GM21825 (cell line): ENCODE data around the gene PKHD1.

Experiments used
- ATAC-seq: cut with Tn5 transposase; IDR thresholded peaks from one replicate; pipeline ENCODE4 v1.9.1; 2021; ENCODE audit warnings: mild to moderate bottlenecking, moderate library complexity; ENCODE audit not compliant: unreplicated experiment

The PKHD1 gene

GRCh38 chr6:51570168-51570921 is 517.1 kb downstream of the PKHD1 start:
- no peak for ATAC-seq

- no peak for ATAC-seq
These were observed 517.8 kb downstream of the PKHD1 start for GRCh38 chr6:51569594-51569993.

- ATAC-seq: no peak
These were observed 518.6 kb downstream of the PKHD1 start for GRCh38 chr6:51568771-51569170.

- no peak for ATAC-seq
These were observed 521.9 kb downstream of the PKHD1 start for GRCh38 chr6:51565472-51565871.
